Hepatocyte (in vitro differentiated cells): Measurements from ENCODE around the gene IDUA.
"Not testable (repeated sequence)": the region's sequence is repeated elsewhere in the genome, so short reads cannot be mapped to it uniquely, and the experiment has no call there.

ENCODE experiments used
- EZH2 ChIP-seq: fragments of 200-600 bp; sonication (generic); IDR thresholded peaks from 2 replicates; pipeline ENCODE4 v1.6.1; 2016; ENCODE audit warnings: antibody characterized with exemption, mild to moderate bottlenecking, borderline replicate concordance
- EZH2phosphoT487 ChIP-seq: fragments of 200-600 bp; sonication (generic); IDR thresholded peaks from one replicate; pipeline ENCODE4 v1.6.1; 2018; ENCODE audit warnings: antibody characterized with exemption, mild to moderate bottlenecking, low read depth, moderate library complexity; ENCODE audit not compliant: unreplicated experiment, severe bottlenecking
- TF ChIP-seq, protein P1 (sequence below): fragments of 200-600 bp; sonication (generic); IDR thresholded peaks from 2 replicates; pipeline ENCODE4 v1.5.1; 2016; ENCODE audit warnings: antibody characterized with exemption, mild to moderate bottlenecking; ENCODE audit not compliant: poor library complexity

DNA sequence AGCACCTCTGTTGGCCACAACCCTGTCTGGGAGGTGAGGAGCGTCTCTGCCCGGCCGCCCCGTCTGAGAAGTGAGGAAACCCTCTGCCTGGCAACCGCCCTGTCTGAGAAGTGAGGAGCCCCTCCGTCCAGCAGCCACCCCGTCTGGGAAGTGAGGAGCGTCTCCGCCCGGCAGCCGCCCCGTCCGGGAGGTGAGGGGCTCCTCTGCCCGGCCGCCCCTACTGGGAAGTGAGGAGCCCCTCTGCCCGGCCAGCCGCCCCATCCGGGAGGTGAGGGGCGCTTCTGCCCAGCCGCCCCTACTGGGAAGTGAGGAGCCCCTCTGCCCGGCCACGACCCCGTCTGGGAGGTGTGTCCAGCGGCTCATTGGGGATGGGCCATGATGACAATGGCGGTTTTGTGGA is 10.8 kb upstream of the IDUA start:
- TF ChIP-seq, protein P1, sequence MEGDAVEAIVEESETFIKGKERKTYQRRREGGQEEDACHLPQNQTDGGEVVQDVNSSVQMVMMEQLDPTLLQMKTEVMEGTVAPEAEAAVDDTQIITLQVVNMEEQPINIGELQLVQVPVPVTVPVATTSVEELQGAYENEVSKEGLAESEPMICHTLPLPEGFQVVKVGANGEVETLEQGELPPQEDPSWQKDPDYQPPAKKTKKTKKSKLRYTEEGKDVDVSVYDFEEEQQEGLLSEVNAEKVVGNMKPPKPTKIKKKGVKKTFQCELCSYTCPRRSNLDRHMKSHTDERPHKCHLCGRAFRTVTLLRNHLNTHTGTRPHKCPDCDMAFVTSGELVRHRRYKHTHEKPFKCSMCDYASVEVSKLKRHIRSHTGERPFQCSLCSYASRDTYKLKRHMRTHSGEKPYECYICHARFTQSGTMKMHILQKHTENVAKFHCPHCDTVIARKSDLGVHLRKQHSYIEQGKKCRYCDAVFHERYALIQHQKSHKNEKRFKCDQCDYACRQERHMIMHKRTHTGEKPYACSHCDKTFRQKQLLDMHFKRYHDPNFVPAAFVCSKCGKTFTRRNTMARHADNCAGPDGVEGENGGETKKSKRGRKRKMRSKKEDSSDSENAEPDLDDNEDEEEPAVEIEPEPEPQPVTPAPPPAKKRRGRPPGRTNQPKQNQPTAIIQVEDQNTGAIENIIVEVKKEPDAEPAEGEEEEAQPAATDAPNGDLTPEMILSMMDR, result not testable (repeated sequence)
- TF ChIP-seq EZH2phosphoT487, EZH2: not testable (repeated sequence)
